ENCODE data around the gene DHX34.

GRCh38 chr19:47306303-47306702, 42.8 kb upstream of the DHX34 start:
- TF ChIP-seq CTCF (IDR thresholded peaks at IDR 0.05) (no peak), POLR2AphosphoS5 (IDR thresholded peaks at IDR 0.05) (no peak)
